Measurements from ENCODE around the gene CAPN2.

- TF ChIP-seq, protein P1, sequence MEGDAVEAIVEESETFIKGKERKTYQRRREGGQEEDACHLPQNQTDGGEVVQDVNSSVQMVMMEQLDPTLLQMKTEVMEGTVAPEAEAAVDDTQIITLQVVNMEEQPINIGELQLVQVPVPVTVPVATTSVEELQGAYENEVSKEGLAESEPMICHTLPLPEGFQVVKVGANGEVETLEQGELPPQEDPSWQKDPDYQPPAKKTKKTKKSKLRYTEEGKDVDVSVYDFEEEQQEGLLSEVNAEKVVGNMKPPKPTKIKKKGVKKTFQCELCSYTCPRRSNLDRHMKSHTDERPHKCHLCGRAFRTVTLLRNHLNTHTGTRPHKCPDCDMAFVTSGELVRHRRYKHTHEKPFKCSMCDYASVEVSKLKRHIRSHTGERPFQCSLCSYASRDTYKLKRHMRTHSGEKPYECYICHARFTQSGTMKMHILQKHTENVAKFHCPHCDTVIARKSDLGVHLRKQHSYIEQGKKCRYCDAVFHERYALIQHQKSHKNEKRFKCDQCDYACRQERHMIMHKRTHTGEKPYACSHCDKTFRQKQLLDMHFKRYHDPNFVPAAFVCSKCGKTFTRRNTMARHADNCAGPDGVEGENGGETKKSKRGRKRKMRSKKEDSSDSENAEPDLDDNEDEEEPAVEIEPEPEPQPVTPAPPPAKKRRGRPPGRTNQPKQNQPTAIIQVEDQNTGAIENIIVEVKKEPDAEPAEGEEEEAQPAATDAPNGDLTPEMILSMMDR (conservative IDR thresholded peaks at IDR 0.05): no peak
- TF ChIP-seq EZH2 (IDR thresholded peaks at IDR 0.05; ENCODE audit: low read depth): no peak
These were observed 1.2 kb upstream of the CAPN2 start for GRCh38 chr1:223711173-223711572.
